Activated CD4-positive, alpha-beta T cell treated with anti-CD3 and anti-CD28 coated beads, Interleukin-2, amount 10 ng/mL, durations not matched to agents 24 days and 14 days (primary cell): Measurements from ENCODE around the gene KRT7. TPM values are rescaled to one million over a fixed set of nuclear protein-coding genes. Genes with fewer than 3 reads are reported as not detected.

Source experiments
- DNase-seq: peaks from one replicate; pipeline ENCODE4 v3.0.0; 2022
- H3K27ac Mint-ChIP-seq: one replicate; pipeline ENCODE4 v1.8.0; 2022; ENCODE audit warnings: mild to moderate bottlenecking, mixed read lengths
- H3K27me3 Mint-ChIP-seq: one replicate; pipeline ENCODE4 v1.8.0; 2022; ENCODE audit warnings: mixed read lengths
- H3K36me3 Mint-ChIP-seq: one replicate; pipeline ENCODE4 v1.8.0; 2022; ENCODE audit warnings: low read depth, mild to moderate bottlenecking, mixed read lengths
- H3K4me1 Mint-ChIP-seq: one replicate; pipeline ENCODE4 v1.8.0; 2021; ENCODE audit warnings: mixed read lengths
- H3K4me3 Mint-ChIP-seq: one replicate; pipeline ENCODE4 v1.8.0; 2022; ENCODE audit warnings: mild to moderate bottlenecking, moderate library complexity, mixed read lengths
- H3K9me3 Mint-ChIP-seq: one replicate; pipeline ENCODE4 v1.8.0; 2021; ENCODE audit warnings: mixed read lengths
- intact Hi-C: fragments of 100-400 bp; cut with micrococcal nuclease; formaldehyde crosslinking; loops from one replicate; pipeline ENCODE4 v1.15.1; 2023
- total RNA-seq: library from RNA; stranded (reverse); gene quantifications from 2 replicates; pipeline ENCODE4 v1.2.3, GENCODE V29; 2022

The KRT7 gene
- total RNA-seq, result 12.3 and 15.8 TPM in 2 replicates

GRCh38 chr12:52232674-52233461, at the start of gene KRT7:
Gene KRT7, plus strand, starts transcription at chr12:52233243. Its CDS starts 54 bp downstream, at chr12:52233297.
- Mint-ChIP-seq H3K36me3 (no peaks in the 10 kb centered on the region), H3K4me3 (no peak within 1 kb of the TSS), H3K4me1 (peaks cover 4% of the 10 kb centered on the region), H3K9me3 (no peaks in the 10 kb centered on the region), H3K27ac (no peak within 1 kb of the TSS), H3K27me3 (peaks cover 61% of the 10 kb centered on the region)
- intact Hi-C loops, result no loop called here
- no peak for DNase-seq

GRCh38 chr12:52183544-52183910, 49.5 kb upstream of the KRT7 start:
- no peak overlapping the region for H3K4me3 Mint-ChIP-seq
- intact Hi-C loops, result no loop called here

GRCh38 chr12:52183971-52184370, 49.1 kb upstream of the KRT7 start:
- DNase-seq, result no peak
- Mint-ChIP-seq H3K36me3 (no peaks in the 10 kb centered on the region), H3K27ac (no peak overlapping the region), H3K4me3 (no peak overlapping the region), H3K9me3 (no peaks in the 10 kb centered on the region), H3K27me3 (no peaks in the 10 kb centered on the region), H3K4me1 (peaks cover 3% of the 10 kb centered on the region)
- intact Hi-C loops, result no loop called here

More at GRCh38 chr12:52183544-52183910, 49.5 kb upstream of the KRT7 start:
- no peaks in the 10 kb centered on the region for H3K9me3 Mint-ChIP-seq
- DNase-seq, result no peak
- H3K27ac Mint-ChIP-seq, result no peak overlapping the region
- peaks cover 3% of the 10 kb centered on the region for H3K4me1 Mint-ChIP-seq
- H3K36me3 Mint-ChIP-seq, result no peaks in the 10 kb centered on the region
- no peaks in the 10 kb centered on the region for H3K27me3 Mint-ChIP-seq

DNA sequence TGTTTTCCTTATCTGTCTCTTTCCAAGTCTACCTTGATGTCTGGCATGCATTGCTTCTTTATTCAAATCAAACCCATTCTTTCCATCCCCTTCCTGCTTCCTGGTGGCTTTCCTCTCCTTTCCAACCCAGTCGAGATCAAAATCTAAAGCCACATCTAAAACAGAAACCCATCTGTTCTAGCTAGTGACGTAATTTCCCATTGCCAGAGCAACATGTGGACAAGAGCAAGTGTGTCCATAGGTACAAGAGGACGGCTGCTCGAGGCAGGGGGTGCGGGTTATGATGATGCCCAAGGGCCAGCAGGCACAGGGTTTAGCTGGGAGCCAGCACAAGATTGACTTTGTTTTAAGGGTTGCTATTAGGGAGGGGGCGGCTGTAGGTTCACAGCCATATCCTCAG, 48.2 kb upstream of the KRT7 start:
- no peaks in the 10 kb centered on the region for H3K27me3 Mint-ChIP-seq
- H3K36me3 Mint-ChIP-seq, result no peaks in the 10 kb centered on the region
- no peak overlapping the region for H3K4me3 Mint-ChIP-seq
- peaks cover 3% of the 10 kb centered on the region for H3K4me1 Mint-ChIP-seq
- H3K27ac Mint-ChIP-seq, result no peak overlapping the region
- no peaks in the 10 kb centered on the region for H3K9me3 Mint-ChIP-seq
- intact Hi-C loops, result no loop called here
- DNase-seq, result no peak

DNA sequence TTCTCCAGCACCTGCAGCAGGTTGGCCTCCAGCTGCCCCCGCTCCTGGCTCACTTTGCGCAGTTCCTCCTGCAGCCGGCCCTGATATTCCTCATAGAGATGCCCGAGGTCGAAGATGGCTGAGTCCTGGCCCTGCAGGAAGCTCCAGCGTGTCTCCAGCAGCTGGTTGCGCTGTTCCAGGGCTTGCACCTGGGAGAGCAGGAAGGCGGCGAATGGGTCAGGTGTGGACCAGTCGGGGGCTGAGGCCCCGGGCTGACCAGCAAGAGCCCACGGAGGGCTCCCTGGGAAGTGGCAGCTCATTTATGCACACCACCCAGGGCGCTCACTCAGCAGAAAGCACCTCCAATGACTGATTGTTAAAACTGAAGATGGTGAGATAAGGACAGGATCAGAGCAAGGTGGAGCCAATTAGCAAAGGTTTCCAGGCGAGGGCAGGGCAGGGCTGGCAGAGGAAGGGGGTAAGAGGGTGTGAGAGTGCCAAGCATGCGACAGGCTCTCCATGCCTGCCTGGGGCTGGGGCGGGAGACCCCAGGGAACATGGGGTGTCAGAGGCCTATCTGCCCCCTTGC, 47.6 kb upstream of the KRT7 start:
- Mint-ChIP-seq H3K27ac (no peak overlapping the region), H3K9me3 (no peaks in the 10 kb centered on the region), H3K36me3 (no peaks in the 10 kb centered on the region), H3K4me3 (no peak overlapping the region), H3K4me1 (peaks cover 3% of the 10 kb centered on the region), H3K27me3 (no peaks in the 10 kb centered on the region)
- no peak for DNase-seq
- intact Hi-C loops, result no loop called here

DNA sequence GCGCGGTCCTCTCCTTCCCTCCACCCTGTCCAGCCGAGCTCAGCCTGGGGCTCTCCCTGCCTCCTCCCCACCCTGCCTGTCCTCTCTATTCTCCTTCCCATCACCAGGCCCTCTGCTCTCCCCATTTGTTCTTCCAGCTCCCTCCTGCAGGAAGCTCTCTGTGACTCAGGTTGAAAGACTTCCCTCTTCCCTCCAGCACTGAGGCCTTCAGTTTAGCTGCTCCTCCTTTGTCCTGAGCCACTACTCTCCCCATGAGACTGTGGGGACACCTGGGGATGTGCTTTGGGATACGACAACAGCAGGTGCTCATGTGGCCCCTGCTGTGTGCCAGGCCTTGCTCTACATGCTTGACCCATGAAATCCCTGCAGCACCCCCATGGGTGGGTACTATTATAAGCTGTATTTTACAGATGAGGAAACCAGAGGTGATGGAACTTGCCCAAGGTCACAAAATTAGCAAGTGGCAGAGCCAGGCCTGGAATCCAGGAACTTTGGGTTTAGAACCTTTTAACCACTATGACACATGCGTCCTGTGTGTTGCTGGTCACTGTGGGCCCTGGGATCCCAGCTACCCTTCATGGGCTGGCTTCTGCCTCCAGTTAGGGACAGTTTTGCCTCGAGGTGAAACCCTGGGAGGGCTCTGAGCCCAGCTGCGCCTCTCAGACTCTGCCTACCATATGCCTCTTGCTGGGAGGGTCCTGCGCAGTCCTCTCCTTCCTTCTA, 46.8 kb upstream of the KRT7 start:
- intact Hi-C loops, result no loop called here
- H3K4me3 Mint-ChIP-seq, result no peak overlapping the region
- H3K4me1 Mint-ChIP-seq, result peaks cover 3% of the 10 kb centered on the region
- H3K27me3 Mint-ChIP-seq, result no peaks in the 10 kb centered on the region
- DNase-seq, result no peak
- no peak overlapping the region for H3K27ac Mint-ChIP-seq
- H3K9me3 Mint-ChIP-seq, result no peaks in the 10 kb centered on the region
- no peaks in the 10 kb centered on the region for H3K36me3 Mint-ChIP-seq

DNA sequence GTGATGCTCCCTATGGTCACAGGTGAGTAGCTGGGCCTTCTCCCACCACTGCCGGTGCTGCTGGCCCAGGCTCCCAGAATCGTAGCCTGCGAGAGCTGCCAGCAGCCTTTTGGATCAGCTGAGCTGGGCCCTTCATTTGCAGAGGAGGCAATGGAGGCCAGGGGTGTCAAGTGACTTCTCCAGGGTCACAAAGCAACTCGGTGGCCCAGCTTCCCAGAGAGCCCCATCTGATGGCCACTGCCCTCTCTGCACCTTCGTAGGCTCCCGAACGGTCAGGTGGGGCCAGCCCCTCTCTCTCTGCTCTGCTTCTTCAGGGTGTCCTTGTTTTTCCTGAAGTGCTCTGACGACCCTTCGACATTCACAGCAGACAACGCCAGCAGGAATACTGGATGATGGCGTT, 45.8 kb upstream of the KRT7 start:
- intact Hi-C loops, result no loop called here
- Mint-ChIP-seq H3K27ac (no peak overlapping the region), H3K27me3 (no peaks in the 10 kb centered on the region), H3K36me3 (no peaks in the 10 kb centered on the region), H3K9me3 (no peaks in the 10 kb centered on the region), H3K4me3 (no peak overlapping the region), H3K4me1 (peaks cover 3% of the 10 kb centered on the region)
- no peak for DNase-seq

GRCh38 chr12:52187640-52188039, 45.4 kb upstream of the KRT7 start:
- H3K4me3 Mint-ChIP-seq, result no peak overlapping the region
- no peak for DNase-seq
- H3K4me1 Mint-ChIP-seq, result peaks cover 3% of the 10 kb centered on the region

DNA sequence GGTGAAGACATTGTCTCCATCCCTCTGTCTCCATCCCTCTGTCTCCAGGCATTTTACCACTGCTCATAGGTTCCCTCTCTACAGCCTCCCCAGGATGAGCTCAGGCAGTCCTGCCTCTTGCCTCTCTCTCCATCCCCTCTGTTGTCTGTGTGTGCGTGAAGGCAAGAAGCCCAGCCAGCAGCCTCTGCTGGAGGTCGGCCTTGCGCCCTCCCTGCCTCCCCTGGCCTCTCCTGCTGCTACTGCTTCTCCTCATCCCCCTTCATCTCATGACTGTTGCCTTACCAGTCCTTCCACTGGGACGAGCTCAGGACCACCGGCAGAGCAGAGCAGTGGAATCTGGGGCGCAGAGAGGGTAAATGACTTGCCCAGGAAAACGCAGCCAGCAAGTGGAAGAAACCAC, 44.4 kb upstream of the KRT7 start:
- intact Hi-C loops, result no loop called here
- H3K4me3 Mint-ChIP-seq, result no peak overlapping the region
- no peak for DNase-seq
- no peak overlapping the region for H3K27ac Mint-ChIP-seq
- no peaks in the 10 kb centered on the region for H3K9me3 Mint-ChIP-seq
- H3K4me1 Mint-ChIP-seq, result peaks cover 3% of the 10 kb centered on the region
- no peaks in the 10 kb centered on the region for H3K27me3 Mint-ChIP-seq
- H3K36me3 Mint-ChIP-seq, result no peaks in the 10 kb centered on the region

More at GRCh38 chr12:52187640-52188039, 45.4 kb upstream of the KRT7 start:
- no peaks in the 10 kb centered on the region for H3K27me3 Mint-ChIP-seq
- H3K27ac Mint-ChIP-seq, result no peak overlapping the region
- H3K36me3 Mint-ChIP-seq, result no peaks in the 10 kb centered on the region
- intact Hi-C loops, result no loop called here
- no peaks in the 10 kb centered on the region for H3K9me3 Mint-ChIP-seq

DNA sequence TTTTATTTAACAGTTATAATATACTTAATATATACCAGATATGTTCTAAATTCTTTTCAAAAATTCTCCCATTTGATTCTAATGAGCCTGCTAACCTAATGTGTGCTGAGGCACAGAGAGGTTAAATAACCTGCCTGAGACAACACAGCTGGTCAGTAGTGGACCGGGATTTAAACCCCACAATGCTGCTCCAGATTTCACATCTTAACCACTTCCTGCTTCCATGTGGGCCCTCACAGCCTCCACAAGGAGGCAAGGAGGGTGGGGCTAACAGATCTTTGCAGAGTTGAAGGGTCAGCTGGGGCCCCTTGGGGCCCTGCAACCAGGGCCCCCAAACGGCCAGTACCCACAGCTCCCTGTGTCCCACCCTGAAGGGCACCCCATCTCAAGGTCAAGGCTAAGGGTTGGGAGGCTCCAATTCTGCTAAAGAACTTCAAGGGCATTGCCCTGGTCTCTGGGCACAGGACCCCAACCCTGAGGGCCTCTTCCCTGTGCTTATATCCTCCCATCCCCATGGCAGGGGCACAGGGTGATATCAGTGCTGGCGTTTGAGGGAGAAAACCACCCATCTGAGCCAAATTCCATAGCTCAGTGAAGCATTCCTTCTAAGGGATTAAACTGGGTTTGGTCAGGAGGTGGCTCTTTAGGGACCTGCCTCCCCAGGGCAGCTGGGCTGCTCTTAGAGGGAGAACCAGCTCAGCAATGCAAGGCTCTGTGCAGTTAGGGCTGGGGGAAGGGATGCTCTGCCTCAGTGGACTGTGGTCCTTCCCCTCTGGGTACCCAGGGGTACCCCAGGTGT, 43.5 kb upstream of the KRT7 start:
- intact Hi-C loops, result no loop called here
- H3K4me1 Mint-ChIP-seq, result peaks cover 3% of the 10 kb centered on the region
- H3K4me3 Mint-ChIP-seq, result no peak overlapping the region
- H3K27ac Mint-ChIP-seq, result no peak overlapping the region
- DNase-seq, result no peak
- H3K36me3 Mint-ChIP-seq, result no peaks in the 10 kb centered on the region
- H3K27me3 Mint-ChIP-seq, result no peaks in the 10 kb centered on the region
- no peaks in the 10 kb centered on the region for H3K9me3 Mint-ChIP-seq

GRCh38 chr12:52190860-52191729, 41.9 kb upstream of the KRT7 start:
- H3K4me3 Mint-ChIP-seq, result no peak overlapping the region
- H3K27me3 Mint-ChIP-seq, result peaks cover 4% of the 10 kb centered on the region
- peaks cover 4% of the 10 kb centered on the region for H3K4me1 Mint-ChIP-seq
- no peaks in the 10 kb centered on the region for H3K9me3 Mint-ChIP-seq
- intact Hi-C loops, result no loop called here
- H3K27ac Mint-ChIP-seq, result no peak overlapping the region
- no peak for DNase-seq
- no peaks in the 10 kb centered on the region for H3K36me3 Mint-ChIP-seq

- no peak within 1 kb of the TSS for H3K27ac Mint-ChIP-seq
These were observed 40.9 kb upstream of the KRT7 start, which contains the start of gene KRT80 for GRCh38 chr12:52191841-52192791. Gene KRT80, minus strand, starts transcription at chr12:52192014. Its CDS starts 112 bp downstream, at chr12:52191902.

More at GRCh38 chr12:52191841-52192791, 40.9 kb upstream of the KRT7 start, which contains the start of gene KRT80:
- Mint-ChIP-seq H3K4me1 (peaks cover 4% of the 10 kb centered on the region), H3K36me3 (no peaks in the 10 kb centered on the region), H3K9me3 (no peaks in the 10 kb centered on the region), H3K4me3 (no peak within 1 kb of the TSS), H3K27me3 (peaks cover 4% of the 10 kb centered on the region)
- no peak for DNase-seq
- intact Hi-C loops, result no loop called here
